Measurements from ENCODE around the gene ROCK2. TPM values are rescaled to one million over a fixed set of nuclear protein-coding genes. Genes with fewer than 3 reads are reported as not detected.

The ROCK2 gene
- total and polyA plus RNA-seq, 9 of the 15 experiments (the other 6 are each of a cell fraction or from before 2014, with no cell fraction given), result 4.9 to 30.6 (median 14.3) TPM

GRCh38 chr2:11344342-11344955, at the start of gene ROCK2 (continued):
- TF ChIP-seq ZBTB33 (CRISPR knock-in tag; IDR thresholded peaks at IDR 0.05) (no peak), RUNX1 (IDR thresholded peaks at IDR 0.05; ENCODE audit: low read depth) (no peak), SUPT5H (IDR thresholded peaks at IDR 0.05) (peak; percentile 68), EWSR1 (IDR thresholded peaks at IDR 0.05; ENCODE audit: borderline replicate concordance, low read depth, partially characterized antibody) (no peak), SP1 (CRISPR knock-in tag; IDR thresholded peaks at IDR 0.05) (peak; percentile 28; the same call in 1 of the 2 replicates), ZNF449 (CRISPR knock-in tag; IDR thresholded peaks at IDR 0.05) (no peak), ZNF23 (CRISPR knock-in tag; IDR thresholded peaks at IDR 0.05) (no peak), POLR2H (tag; IDR thresholded peaks at IDR 0.05; ENCODE audit: low read depth) (peak; percentile 60), ZNF740 (CRISPR knock-in tag; IDR thresholded peaks at IDR 0.05) (peak; percentile 90), ZNF740 (tag; IDR thresholded peaks at IDR 0.05) (no peak), RB1 (IDR thresholded peaks at IDR 0.05; ENCODE audit: low read depth) (peak; percentile 73), SREBF1 (IDR thresholded peaks at IDR 0.05; ENCODE audit: borderline replicate concordance, low read depth, low read length) (no peak), RNF2 (IDR thresholded peaks at IDR 0.05) (no peak), PHF8 (IDR thresholded peaks at IDR 0.05; ENCODE audit: borderline replicate concordance, low read length) (peak; percentile 69; the same call in 1 of the 2 replicates), NCOA6 (IDR thresholded peaks at IDR 0.05) (no peak), TCF3 (CRISPR knock-in tag; IDR thresholded peaks at IDR 0.05) (no peak), DLX4 (CRISPR knock-in tag; IDR thresholded peaks at IDR 0.05) (no peak), TGIF2 (CRISPR knock-in tag; IDR thresholded peaks at IDR 0.05) (no peak)
- TF ChIP-seq, protein P1, sequence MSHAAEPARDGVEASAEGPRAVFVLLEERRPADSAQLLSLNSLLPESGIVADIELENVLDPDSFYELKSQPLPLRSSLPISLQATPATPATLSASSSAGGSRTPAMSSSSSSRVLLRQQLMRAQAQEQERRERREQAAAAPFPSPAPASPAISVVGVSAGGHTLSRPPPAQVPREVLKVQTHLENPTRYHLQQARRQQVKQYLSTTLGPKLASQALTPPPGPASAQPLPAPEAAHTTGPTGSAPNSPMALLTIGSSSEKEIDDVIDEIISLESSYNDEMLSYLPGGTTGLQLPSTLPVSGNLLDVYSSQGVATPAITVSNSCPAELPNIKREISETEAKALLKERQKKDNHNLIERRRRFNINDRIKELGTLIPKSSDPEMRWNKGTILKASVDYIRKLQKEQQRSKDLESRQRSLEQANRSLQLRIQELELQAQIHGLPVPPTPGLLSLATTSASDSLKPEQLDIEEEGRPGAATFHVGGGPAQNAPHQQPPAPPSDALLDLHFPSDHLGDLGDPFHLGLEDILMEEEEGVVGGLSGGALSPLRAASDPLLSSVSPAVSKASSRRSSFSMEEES (CRISPR knock-in tag; IDR thresholded peaks at IDR 0.05), result no peak
